Measurements from ENCODE around the gene DNAL4. TPM values are rescaled to one million over a fixed set of nuclear protein-coding genes. Genes with fewer than 3 reads are reported as not detected.

Gene DNAL4
- total and polyA plus RNA-seq, 2 donors (not counting 3 experiments of a cell fraction or from before 2014, with no cell fraction given), result 12.9 to 22.7 TPM

GRCh38 chr22:38758276-38758945 lies 35.5 kb downstream of the DNAL4 start:
- no peak overlapping the region for H3K4me3 ChIP-seq (replicated peaks in 1 of 3; ENCODE audit: insufficient read depth in 1 of 3, low read depth in 1 of 3, low read length in 3 of 3)
- H3K27me3 ChIP-seq (ENCODE audit: control insufficient read depth in 2 of 2, insufficient read depth in 2 of 2, low read length in 2 of 2), result no peaks in the 10 kb centered on the region
- dilution Hi-C loops (cut with MboI; ENCODE audit: extremely low pct_ligation_motif_present, low sequenced_read_pairs) (no loop called here), intact Hi-C loops (cut with micrococcal nuclease) (no loop called here)
- peaks cover 22% of the 10 kb centered on the region for H3K4me1 ChIP-seq (ENCODE audit: control insufficient read depth, extremely low read depth, insufficient read depth, low read length)
- no peaks in the 10 kb centered on the region for H3K9me3 ChIP-seq (replicated peaks; ENCODE audit: control insufficient read depth, insufficient read depth, low read length)
- H2AFZ ChIP-seq (ENCODE audit: low read depth, low read length), result no peak overlapping the region
- FAIRE-seq, result no peak
- H3K9ac ChIP-seq (replicated peaks; ENCODE audit: extremely low read depth, insufficient read depth, low read length), result no peak overlapping the region
- H3K4me2 ChIP-seq (ENCODE audit: insufficient read depth, low read length), result no peak overlapping the region
- no peaks in the 10 kb centered on the region for H3K36me3 ChIP-seq (ENCODE audit: control insufficient read depth in 2 of 2, extremely low read depth in 1 of 2, insufficient read depth in 2 of 2, low read length in 2 of 2)
- peaks cover 14% of the 10 kb centered on the region for H3K79me2 ChIP-seq (ENCODE audit: control insufficient read depth, insufficient read depth, low read length)
- TF ChIP-seq POLR2A (IDR thresholded peaks at IDR 0.05; ENCODE audit: low read depth, low read length), result no peak
- TF ChIP-seq GATA2 (IDR thresholded peaks at IDR 0.05; ENCODE audit: insufficient read depth, insufficient read length, low read depth, low read length), result no peak
- TF ChIP-seq, protein P1, sequence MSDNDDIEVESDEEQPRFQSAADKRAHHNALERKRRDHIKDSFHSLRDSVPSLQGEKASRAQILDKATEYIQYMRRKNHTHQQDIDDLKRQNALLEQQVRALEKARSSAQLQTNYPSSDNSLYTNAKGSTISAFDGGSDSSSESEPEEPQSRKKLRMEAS (IDR thresholded peaks at IDR 0.05; ENCODE audit: insufficient read depth, insufficient read length), result no peak
- no peak for TF ChIP-seq MYC (IDR thresholded peaks at IDR 0.05; ENCODE audit: low read depth, low read length)
- no peak for TF ChIP-seq POLR2AphosphoS5 (IDR thresholded peaks at IDR 0.05; ENCODE audit: insufficient read depth, low read depth, low read length)
- TF ChIP-seq FOS (IDR thresholded peaks at IDR 0.05; ENCODE audit: borderline replicate concordance, insufficient read depth, low read length), result no peak
- no peak for TF ChIP-seq JUN (IDR thresholded peaks at IDR 0.05; ENCODE audit: borderline replicate concordance, insufficient read depth, insufficient read length, low read depth)
- TF ChIP-seq EZH2 (IDR thresholded peaks at IDR 0.05; ENCODE audit: borderline replicate concordance, low read depth, low read length, severe bottlenecking), result no peak
- TF ChIP-seq, protein P2, sequence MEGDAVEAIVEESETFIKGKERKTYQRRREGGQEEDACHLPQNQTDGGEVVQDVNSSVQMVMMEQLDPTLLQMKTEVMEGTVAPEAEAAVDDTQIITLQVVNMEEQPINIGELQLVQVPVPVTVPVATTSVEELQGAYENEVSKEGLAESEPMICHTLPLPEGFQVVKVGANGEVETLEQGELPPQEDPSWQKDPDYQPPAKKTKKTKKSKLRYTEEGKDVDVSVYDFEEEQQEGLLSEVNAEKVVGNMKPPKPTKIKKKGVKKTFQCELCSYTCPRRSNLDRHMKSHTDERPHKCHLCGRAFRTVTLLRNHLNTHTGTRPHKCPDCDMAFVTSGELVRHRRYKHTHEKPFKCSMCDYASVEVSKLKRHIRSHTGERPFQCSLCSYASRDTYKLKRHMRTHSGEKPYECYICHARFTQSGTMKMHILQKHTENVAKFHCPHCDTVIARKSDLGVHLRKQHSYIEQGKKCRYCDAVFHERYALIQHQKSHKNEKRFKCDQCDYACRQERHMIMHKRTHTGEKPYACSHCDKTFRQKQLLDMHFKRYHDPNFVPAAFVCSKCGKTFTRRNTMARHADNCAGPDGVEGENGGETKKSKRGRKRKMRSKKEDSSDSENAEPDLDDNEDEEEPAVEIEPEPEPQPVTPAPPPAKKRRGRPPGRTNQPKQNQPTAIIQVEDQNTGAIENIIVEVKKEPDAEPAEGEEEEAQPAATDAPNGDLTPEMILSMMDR (IDR thresholded peaks at IDR 0.05; ENCODE audit: extremely low read depth in 1 of 2, insufficient read depth in 1 of 2, low read depth in 1 of 2, low read length in 2 of 2), result no peak
- H4K20me1 ChIP-seq (replicated peaks; ENCODE audit: control insufficient read depth, extremely low read depth, insufficient read depth, low read length), result no peaks in the 10 kb centered on the region
- no TSS peak for BruUV-seq (replicated peaks)
- CTCF ChIA-PET, result interaction anchor here (0.9 to 3.7 kb wide), 3 partner anchors 10 to 27 kb away, joined by 3 to 29 read pairs (median 4); no protein-coding TSS in a partner anchor
- POLR2A ChIA-PET, result no interaction called here
- H3K9me1 ChIP-seq (replicated peaks; ENCODE audit: control insufficient read depth, extremely low read depth, insufficient read depth, low read length), result no peaks in the 10 kb centered on the region
- H3K27ac ChIP-seq (ENCODE audit: insufficient read depth, low read depth, low read length), result no peak overlapping the region
- DNase-seq (ENCODE audit: low read depth, low spot score), result no peak
